ENCODE results near the gene ADCY1. TPM values are rescaled to one million over a fixed set of nuclear protein-coding genes. Genes with fewer than 3 reads are reported as not detected.

ADCY1 gene
- total RNA-seq, 1 donor from 2014 or later: 2.8 TPM

DNA sequence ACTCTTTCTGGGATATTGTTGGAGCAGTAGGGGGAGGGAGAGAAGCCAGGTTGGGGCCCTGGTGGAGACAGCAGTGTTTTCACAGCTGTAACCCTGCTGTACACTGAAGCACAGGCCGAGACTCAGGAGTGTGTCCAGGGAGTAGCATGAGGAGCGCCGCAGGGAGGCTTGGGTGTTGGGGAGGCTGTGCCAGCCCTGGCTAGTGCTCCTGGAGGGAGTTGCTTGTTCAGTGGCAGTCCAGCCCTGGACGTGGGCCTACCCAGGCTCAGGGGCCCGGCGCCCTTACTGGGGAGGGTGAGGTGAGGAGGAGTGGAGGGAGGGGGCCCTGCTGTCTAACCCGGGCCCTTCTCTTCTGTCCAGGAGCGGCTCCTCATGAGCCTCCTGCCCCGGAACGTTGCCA lies 35.9 kb downstream of the ADCY1 start:
- Mint-ChIP-seq H3K4me3 (no peak overlapping the region), H3K4me1 (no peaks in the 10 kb centered on the region), H3K27me3 (peaks cover 2% of the 10 kb centered on the region), H3K36me3 (ENCODE audit: low read depth) (no peaks in the 10 kb centered on the region), H3K27ac (no peak overlapping the region), H3K9me3 (peaks cover 7% of the 10 kb centered on the region)
- intact Hi-C loops (cut with micrococcal nuclease): no loop called here
- DNase-seq: no peak

- peaks cover 9% of the 10 kb centered on the region for H3K9me3 Mint-ChIP-seq
- H3K4me3 Mint-ChIP-seq: no peak overlapping the region
- H3K27me3 Mint-ChIP-seq: no peaks in the 10 kb centered on the region
- no peaks in the 10 kb centered on the region for H3K36me3 Mint-ChIP-seq (ENCODE audit: low read depth)
- DNase-seq: no peak
- intact Hi-C loops (cut with micrococcal nuclease): no loop called here
- no peak overlapping the region for H3K27ac Mint-ChIP-seq
- H3K4me1 Mint-ChIP-seq: no peaks in the 10 kb centered on the region
These were observed 36.6 kb downstream of the ADCY1 start for GRCh38 chr7:45610660-45611299.

- Mint-ChIP-seq H3K36me3 (ENCODE audit: low read depth) (no peaks in the 10 kb centered on the region), H3K9me3 (peaks cover 9% of the 10 kb centered on the region), H3K27me3 (no peaks in the 10 kb centered on the region), H3K27ac (no peak overlapping the region), H3K4me1 (no peaks in the 10 kb centered on the region), H3K4me3 (no peak overlapping the region)
- no peak for DNase-seq
- intact Hi-C loops (cut with micrococcal nuclease): no loop called here
These were observed 43.0 kb downstream of the ADCY1 start for GRCh38 chr7:45617166-45617565.

GRCh38 chr7:45622058-45622457 lies 47.9 kb downstream of the ADCY1 start:
- intact Hi-C loops (cut with micrococcal nuclease): no loop called here
- no peak overlapping the region for H3K27ac Mint-ChIP-seq
- H3K4me3 Mint-ChIP-seq: no peak overlapping the region
- H3K36me3 Mint-ChIP-seq (ENCODE audit: low read depth): no peaks in the 10 kb centered on the region
- H3K9me3 Mint-ChIP-seq: no peaks in the 10 kb centered on the region
- H3K27me3 Mint-ChIP-seq: no peaks in the 10 kb centered on the region
- no peaks in the 10 kb centered on the region for H3K4me1 Mint-ChIP-seq
- DNase-seq: no peak

DNA sequence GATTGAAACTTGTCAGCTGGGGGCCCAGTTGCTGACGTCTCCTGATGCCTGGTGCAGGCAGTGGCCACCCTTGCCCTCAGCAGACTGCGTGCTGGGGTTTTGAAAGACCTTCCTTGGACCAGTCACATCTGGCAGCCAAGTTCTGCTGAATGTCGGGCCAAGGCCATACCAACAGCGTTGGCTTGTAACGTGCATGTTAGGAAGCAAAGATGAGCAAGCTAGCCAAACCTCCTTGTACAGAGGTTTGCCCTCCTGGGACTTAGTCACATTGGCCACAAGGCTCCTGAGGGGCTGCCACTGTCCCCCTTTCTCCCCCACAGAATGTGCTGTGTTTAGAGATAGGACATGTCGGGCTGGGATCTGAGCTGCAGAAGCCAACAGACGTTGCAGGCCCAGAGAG lies 49.0 kb downstream of the ADCY1 start:
- Mint-ChIP-seq H3K4me3 (no peak overlapping the region), H3K27me3 (no peaks in the 10 kb centered on the region), H3K36me3 (ENCODE audit: low read depth) (no peaks in the 10 kb centered on the region), H3K4me1 (no peaks in the 10 kb centered on the region), H3K27ac (no peak overlapping the region), H3K9me3 (no peaks in the 10 kb centered on the region)
- DNase-seq: no peak
- intact Hi-C loops (cut with micrococcal nuclease): no loop called here

DNA sequence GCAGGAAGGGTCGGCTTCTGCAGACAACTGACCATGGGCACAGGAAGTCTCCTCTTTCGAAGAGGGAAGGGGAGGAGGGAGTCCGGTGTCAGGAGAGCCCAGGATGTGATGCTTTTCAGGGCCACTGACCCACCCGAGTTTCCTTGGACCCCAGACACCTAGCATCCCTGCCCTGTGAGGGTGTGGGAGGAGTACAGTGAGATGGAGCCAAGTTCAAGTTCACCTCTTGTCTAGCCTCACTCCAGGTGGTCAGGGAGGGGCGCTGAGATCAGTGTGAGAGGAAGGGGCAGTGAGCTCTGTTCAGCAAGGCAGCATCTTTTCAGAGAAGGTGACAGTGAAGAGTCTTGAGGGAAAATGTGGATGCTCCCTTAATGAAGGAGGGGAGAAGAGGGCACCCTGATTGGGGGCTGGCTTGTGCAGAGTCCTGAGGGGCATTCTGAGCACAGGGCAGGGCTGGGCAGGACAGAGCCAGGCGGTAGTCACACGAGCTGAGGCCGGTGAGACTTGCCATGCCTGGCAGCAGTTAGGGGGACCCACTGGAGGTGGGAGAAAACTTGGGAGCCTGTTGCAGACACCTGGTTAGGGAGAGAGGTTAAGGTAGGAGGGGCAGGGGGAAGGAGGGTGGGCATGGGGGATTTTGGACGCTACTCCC lies 49.7 kb downstream of the ADCY1 start:
- Mint-ChIP-seq H3K4me3 (no peak overlapping the region), H3K36me3 (ENCODE audit: low read depth) (no peaks in the 10 kb centered on the region), H3K27me3 (no peaks in the 10 kb centered on the region), H3K4me1 (no peaks in the 10 kb centered on the region), H3K9me3 (no peaks in the 10 kb centered on the region), H3K27ac (no peak overlapping the region)
- intact Hi-C loops (cut with micrococcal nuclease): no loop called here
- DNase-seq: no peak

- Mint-ChIP-seq H3K9me3 (no peaks in the 10 kb centered on the region), H3K36me3 (ENCODE audit: low read depth) (no peaks in the 10 kb centered on the region), H3K4me3 (no peak overlapping the region), H3K27ac (no peak overlapping the region), H3K4me1 (no peaks in the 10 kb centered on the region), H3K27me3 (no peaks in the 10 kb centered on the region)
- no peak for DNase-seq
- intact Hi-C loops (cut with micrococcal nuclease): no loop called here
These were observed 50.2 kb downstream of the ADCY1 start for GRCh38 chr7:45624392-45624760.

- no peak for DNase-seq
- Mint-ChIP-seq H3K36me3 (ENCODE audit: low read depth) (no peaks in the 10 kb centered on the region), H3K4me1 (no peaks in the 10 kb centered on the region), H3K4me3 (no peak overlapping the region), H3K27ac (no peak overlapping the region), H3K27me3 (no peaks in the 10 kb centered on the region), H3K9me3 (no peaks in the 10 kb centered on the region)
- intact Hi-C loops (cut with micrococcal nuclease): no loop called here
These were observed 50.9 kb downstream of the ADCY1 start for GRCh38 chr7:45625067-45625466.

DNA sequence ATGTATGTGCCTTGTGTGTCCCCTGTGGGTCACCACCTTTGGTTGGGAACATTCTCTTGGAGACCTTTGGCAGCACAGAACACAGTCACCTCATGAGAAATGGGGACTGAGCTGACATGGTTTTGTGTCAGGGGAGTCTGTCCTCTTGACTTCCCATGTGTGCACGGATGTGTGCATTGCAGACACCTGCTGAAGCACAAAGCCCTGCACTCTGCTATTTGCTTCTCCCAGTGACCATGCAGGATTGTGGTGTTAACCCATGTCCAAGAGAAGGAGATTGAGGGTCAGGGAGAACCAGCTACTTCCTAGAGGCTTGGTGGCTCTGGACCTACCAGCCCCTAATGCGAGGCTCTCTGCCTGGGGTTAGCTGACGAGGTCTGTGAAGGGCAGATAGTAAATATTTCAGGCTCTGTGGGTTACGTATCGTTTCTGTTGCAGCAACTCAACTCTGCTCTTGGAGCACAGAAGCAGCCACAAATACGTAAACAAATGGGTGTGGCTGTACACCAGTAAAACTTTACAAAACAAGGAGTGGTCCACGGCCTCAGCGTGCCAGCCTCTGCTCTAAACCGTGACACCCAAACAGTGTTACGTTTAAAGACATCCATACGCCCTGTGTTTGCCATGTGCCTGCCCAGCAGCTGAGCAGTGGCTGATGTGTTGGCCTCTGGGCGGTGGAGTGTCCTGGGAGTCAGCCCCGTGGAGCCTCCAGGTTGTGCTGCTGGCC lies 51.7 kb downstream of the ADCY1 start:
- intact Hi-C loops (cut with micrococcal nuclease): no loop called here
- Mint-ChIP-seq H3K4me3 (no peak overlapping the region), H3K36me3 (ENCODE audit: low read depth) (no peaks in the 10 kb centered on the region), H3K27me3 (no peaks in the 10 kb centered on the region), H3K4me1 (no peaks in the 10 kb centered on the region), H3K9me3 (no peaks in the 10 kb centered on the region), H3K27ac (no peak overlapping the region)
- no peak for DNase-seq

- no peak overlapping the region for H3K27ac Mint-ChIP-seq
- intact Hi-C loops (cut with micrococcal nuclease): no loop called here
These were observed 52.6 kb downstream of the ADCY1 start for GRCh38 chr7:45626441-45627430.

DNA sequence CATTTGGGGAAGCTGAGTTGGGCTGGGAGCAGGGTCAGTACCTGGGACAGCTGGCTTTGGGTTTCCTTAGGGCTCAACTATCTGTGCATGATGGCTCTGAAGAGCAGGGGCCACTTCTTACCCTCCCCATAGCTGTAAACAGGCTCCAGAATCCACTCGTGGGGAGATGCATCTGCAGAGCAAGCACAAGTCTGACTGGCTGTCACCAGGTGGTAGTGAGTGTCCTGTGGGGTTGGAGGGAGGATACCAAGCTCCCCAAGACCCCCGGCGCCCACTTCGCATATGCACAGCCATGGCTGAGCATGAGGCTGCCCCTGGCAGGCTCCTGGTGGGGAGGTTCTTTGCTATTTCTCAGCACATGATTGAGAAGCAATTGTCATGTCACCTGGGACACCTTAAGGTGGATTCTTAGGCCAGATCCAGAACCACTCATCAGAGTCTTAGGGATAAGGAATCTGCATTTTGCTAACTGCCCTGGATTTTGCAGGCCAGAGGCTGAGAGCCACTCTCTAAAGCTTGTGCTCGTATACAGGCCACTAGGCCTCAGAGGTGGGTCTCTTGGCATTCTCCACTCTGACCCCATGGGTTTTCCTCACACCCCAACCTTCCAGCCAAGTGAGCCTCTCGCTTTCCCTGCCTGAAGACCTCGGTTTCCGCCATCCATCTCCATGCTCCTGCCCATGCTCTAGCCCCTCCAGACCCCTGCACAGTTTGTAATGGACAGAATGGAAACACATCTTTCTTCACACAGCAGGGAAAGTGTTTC lies 53.7 kb downstream of the ADCY1 start:
- Mint-ChIP-seq H3K4me3 (no peak overlapping the region), H3K4me1 (no peaks in the 10 kb centered on the region), H3K36me3 (ENCODE audit: low read depth) (no peaks in the 10 kb centered on the region), H3K27ac (no peak overlapping the region), H3K9me3 (no peaks in the 10 kb centered on the region), H3K27me3 (no peaks in the 10 kb centered on the region)
- DNase-seq: no peak
- intact Hi-C loops (cut with micrococcal nuclease): no loop called here

More at GRCh38 chr7:45626441-45627430, 52.6 kb downstream of the ADCY1 start:
- no peak for DNase-seq
- Mint-ChIP-seq H3K27me3 (no peaks in the 10 kb centered on the region), H3K9me3 (no peaks in the 10 kb centered on the region), H3K36me3 (ENCODE audit: low read depth) (no peaks in the 10 kb centered on the region), H3K4me1 (no peaks in the 10 kb centered on the region), H3K4me3 (no peak overlapping the region)

DNA sequence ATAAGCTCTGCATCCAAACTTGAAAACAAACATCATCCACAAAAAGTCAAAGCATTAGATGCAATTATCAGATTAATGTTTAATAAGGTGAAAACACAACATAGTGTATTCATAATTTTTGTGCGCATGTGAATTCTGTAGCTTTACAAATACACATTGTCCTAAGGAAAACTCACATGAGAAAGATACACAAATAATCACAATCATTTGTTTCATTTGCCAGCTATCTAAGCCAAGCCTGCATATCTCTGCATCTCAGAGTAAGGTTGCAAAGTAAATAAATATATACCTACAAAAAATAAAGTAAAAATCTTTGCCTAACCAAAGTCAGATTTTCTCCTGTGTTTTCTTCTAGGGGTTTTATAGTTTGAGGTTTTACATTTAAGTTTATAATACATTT lies 57.4 kb downstream of the ADCY1 start:
- no peaks in the 10 kb centered on the region for H3K9me3 Mint-ChIP-seq
- no peak for DNase-seq
- H3K4me3 Mint-ChIP-seq: no peak overlapping the region
- no peaks in the 10 kb centered on the region for H3K36me3 Mint-ChIP-seq (ENCODE audit: low read depth)
- no peak overlapping the region for H3K27ac Mint-ChIP-seq
- intact Hi-C loops (cut with micrococcal nuclease): no loop called here
- H3K27me3 Mint-ChIP-seq: peaks cover 2% of the 10 kb centered on the region
- no peaks in the 10 kb centered on the region for H3K4me1 Mint-ChIP-seq

GRCh38 chr7:45636733-45637132 lies 62.6 kb downstream of the ADCY1 start:
- Mint-ChIP-seq H3K27ac (no peak overlapping the region), H3K4me1 (no peaks in the 10 kb centered on the region), H3K4me3 (no peak overlapping the region), H3K27me3 (peaks cover 13% of the 10 kb centered on the region), H3K36me3 (ENCODE audit: low read depth) (no peaks in the 10 kb centered on the region), H3K9me3 (no peaks in the 10 kb centered on the region)
- intact Hi-C loops (cut with micrococcal nuclease): no loop called here
- no peak for DNase-seq
